ENCODE data around the gene ADGRV1. TPM values are rescaled to one million over a fixed set of nuclear protein-coding genes. Genes with fewer than 3 reads are reported as not detected.
"Not testable (repeated sequence)": the region's sequence is repeated elsewhere in the genome, so short reads cannot be mapped to it uniquely, and the experiment has no call there.

Gene ADGRV1
- total RNA-seq, 4 donors from 2014 or later: 0.25 to 0.60 (median 0.56) TPM; not detected in 1

- ATAC-seq (ENCODE audit: low FRiP score): no peak
- TF ChIP-seq, protein P1, sequence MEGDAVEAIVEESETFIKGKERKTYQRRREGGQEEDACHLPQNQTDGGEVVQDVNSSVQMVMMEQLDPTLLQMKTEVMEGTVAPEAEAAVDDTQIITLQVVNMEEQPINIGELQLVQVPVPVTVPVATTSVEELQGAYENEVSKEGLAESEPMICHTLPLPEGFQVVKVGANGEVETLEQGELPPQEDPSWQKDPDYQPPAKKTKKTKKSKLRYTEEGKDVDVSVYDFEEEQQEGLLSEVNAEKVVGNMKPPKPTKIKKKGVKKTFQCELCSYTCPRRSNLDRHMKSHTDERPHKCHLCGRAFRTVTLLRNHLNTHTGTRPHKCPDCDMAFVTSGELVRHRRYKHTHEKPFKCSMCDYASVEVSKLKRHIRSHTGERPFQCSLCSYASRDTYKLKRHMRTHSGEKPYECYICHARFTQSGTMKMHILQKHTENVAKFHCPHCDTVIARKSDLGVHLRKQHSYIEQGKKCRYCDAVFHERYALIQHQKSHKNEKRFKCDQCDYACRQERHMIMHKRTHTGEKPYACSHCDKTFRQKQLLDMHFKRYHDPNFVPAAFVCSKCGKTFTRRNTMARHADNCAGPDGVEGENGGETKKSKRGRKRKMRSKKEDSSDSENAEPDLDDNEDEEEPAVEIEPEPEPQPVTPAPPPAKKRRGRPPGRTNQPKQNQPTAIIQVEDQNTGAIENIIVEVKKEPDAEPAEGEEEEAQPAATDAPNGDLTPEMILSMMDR (IDR thresholded peaks at IDR 0.05): no peak
- no peak for DNase-seq (ENCODE audit: low spot score)
Observed at GRCh38 chr5:90916947-90917800, 358.6 kb downstream of the ADGRV1 start.

- ATAC-seq (ENCODE audit: low FRiP score): no peak
- no peak for DNase-seq (ENCODE audit: low spot score)
- TF ChIP-seq, protein P1 (IDR thresholded peaks at IDR 0.05): no peak
Observed at GRCh38 chr5:90917928-90918668, 359.5 kb downstream of the ADGRV1 start.

DNA sequence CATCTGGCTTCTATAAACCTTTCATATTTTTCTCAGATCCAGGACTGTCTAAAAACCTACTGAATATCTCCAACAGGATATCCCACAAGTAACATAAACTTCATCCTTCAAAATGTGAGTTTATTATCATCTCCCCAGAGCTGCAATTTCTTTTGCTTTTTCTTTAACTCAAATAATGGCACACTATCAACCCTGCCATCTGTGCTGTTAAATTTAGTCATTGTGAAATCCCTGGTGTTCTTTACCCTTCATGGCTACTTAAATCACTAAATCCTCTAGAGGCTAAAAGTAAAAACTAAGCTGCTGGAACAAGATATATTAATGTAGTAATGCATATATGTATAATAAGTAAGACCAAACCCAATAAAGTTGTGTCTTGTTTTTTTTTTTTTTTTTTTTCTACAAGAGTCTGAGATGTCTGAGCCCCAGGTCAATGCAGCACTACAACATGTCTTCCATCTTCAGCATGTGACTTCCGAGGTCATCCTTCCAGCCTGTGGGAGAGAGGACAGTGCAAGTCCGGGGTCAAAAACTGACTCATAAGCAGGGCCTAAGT lies 362.9 kb downstream of the ADGRV1 start:
- no peak for DNase-seq (ENCODE audit: low spot score)
- no peak for ATAC-seq (ENCODE audit: low FRiP score)
- TF ChIP-seq, protein P1 (IDR thresholded peaks at IDR 0.05): no peak

DNA sequence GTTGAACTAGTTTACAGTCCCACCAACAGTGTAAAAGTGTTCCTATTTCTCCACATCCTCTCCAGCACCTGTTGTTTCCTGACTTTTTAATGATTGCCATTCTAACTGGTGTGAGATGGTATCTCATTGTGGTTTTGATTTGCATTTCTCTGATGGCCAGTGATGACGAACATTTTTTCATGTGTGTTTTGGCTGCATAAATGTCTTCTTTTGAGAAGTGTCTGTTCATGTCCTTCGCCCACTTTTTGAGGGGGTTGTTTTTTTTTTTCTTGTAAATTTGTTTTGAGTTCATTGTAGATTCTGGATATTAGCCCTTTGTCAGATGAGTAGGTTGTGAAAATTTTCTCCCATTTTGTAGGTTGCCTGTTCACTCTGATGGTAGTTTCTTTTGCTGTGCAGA lies 365.6 kb downstream of the ADGRV1 start:
- not testable (repeated sequence) for ATAC-seq (ENCODE audit: low FRiP score); DNase-seq (ENCODE audit: low spot score)

DNA sequence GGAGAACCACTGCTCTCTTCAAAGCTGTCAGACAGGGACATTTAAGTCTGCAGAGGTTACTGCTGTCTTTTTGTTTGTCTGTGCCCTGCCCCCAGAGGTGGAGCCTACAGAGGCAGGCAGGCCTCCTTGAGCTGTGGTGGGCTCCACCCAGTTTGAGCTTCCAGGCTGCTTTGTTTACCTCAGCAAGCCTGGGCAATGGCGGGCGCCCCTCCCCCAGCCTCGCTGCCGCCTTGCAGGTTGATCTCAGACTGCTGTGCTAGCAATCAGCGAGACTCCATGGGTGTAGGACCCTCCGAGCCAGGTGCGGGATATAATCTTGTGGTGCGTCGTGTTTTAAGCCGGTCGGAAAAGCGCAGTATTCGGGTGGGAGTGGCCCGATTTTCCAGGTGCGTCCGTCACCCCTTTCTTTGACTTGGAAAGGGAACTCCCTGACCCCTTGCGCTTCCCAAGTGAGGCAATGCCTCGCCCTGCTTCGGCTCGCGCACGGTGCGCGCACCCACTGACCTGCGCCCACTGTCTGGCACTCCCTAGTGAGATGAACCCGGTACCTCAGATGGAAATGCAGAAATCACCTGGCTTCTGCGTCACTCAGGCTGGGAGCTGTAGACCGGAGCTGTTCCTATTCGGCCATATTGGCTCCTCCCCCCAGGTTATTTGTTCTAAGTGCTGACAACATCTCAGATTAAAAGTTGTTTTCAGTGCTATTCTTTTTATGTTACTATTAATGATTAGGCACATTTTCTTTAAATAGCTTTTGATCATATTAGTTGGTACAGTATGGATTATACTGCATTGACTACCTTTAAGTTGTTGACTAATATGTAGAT lies 370.6 kb downstream of the ADGRV1 start:
- not testable (repeated sequence) for DNase-seq (ENCODE audit: low spot score); ATAC-seq (ENCODE audit: low FRiP score)

- ATAC-seq (ENCODE audit: low FRiP score) (no peak), DNase-seq (ENCODE audit: low spot score) (no peak)
- TF ChIP-seq, protein P1 (IDR thresholded peaks at IDR 0.05): no peak
Observed at GRCh38 chr5:90930062-90930461, 371.5 kb downstream of the ADGRV1 start.

DNA sequence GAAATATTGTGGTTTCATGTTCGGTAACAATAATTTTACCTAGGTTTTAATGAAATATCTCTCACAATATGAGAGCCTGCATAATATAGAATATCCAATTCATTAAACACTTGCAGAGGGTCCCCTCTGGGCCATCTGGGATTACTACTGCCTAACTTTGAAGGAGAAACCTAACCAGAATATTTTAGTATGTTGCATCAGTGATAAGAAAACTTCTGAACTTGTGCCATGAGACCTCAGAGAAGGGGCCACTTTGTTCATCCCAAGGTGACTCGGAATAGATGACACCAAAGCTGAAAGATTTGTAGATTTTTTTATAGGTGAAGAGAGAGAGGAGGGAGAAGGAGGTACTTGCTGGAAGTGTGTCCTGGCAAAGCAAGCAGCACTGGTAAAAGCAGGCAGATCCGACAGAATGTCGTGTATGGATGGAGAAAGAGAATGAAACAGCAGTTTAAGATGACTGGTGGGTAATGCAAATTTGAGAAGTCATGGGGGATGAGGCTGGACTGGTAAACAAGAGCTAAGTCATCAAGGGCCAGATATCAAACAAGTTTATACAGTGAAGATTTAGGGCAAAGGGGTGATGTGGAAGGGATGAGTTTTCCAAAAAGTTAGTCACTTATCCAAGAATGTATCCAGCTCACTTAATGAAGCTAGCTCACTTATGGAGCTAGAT lies 372.3 kb downstream of the ADGRV1 start:
- peak; percentile 43 for ATAC-seq (ENCODE audit: low FRiP score)
- TF ChIP-seq, protein P1 (IDR thresholded peaks at IDR 0.05): no peak
- DNase-seq (ENCODE audit: low spot score): no peak

Data from omental fat pad (tissue), 4 donors.